Fibroblast of lung (primary cell): ENCODE measurements around the gene BASP1.

Experiments used
- CTCF ChIP-seq, 2 donors: IDR thresholded peaks in 1 of 2; conservative IDR thresholded peaks in 1 of 2; 1 replicate in 1 of 2; 2 replicates in 1 of 2; pipeline ENCODE4 v1.5.1; 2011 to 2012; ENCODE audit warnings: low read length in 2 of 2, control low read depth in 1 of 2, inconsistent platforms in 1 of 2, low read depth in 1 of 2, mild to moderate bottlenecking in 1 of 2
- EZH2 ChIP-seq: IDR thresholded peaks from 2 replicates; pipeline ENCODE4 v1.5.1; 2012; ENCODE audit warnings: low read length, control low read depth, mild to moderate bottlenecking; ENCODE audit errors: missing control alignments

- no peak for TF ChIP-seq CTCF (conservative IDR thresholded peaks at IDR 0.05 in 1 of 2, IDR thresholded peaks at IDR 0.05 in 1 of 2; ENCODE audit: low read depth in 1 of 2, low read length in 2 of 2)
- TF ChIP-seq EZH2 = no peak
Observed at GRCh38 chr5:17196024-17196423, 21.4 kb upstream of the BASP1 start.
